Esophagus muscularis mucosa (tissue), 4 donors: ENCODE measurements around the gene NUDT1. TPM values are rescaled to one million over a fixed set of nuclear protein-coding genes. Genes with fewer than 3 reads are reported as not detected.
A peak's percentile ranks its signal among the peaks of the same experiment; 100 is the strongest.

Experiments
- DNase-seq: peaks from one replicate; pipeline ENCODE4 v3.0.0-alpha.2; 2017; ENCODE audit errors: extremely low spot score
- H3K27ac ChIP-seq, 4 donors: fragments of 200-600 bp; sonication (generic); replicated peaks in 1 of 4; 1 replicate in 3 of 4; 2 replicates in 1 of 4; pipeline ENCODE4 v1.5.1; 2016 to 2019; ENCODE audit warnings: mild to moderate bottlenecking in 1 of 4
- H3K27me3 ChIP-seq, 4 donors: fragments of 200-600 bp; sonication (generic); one replicate each; pipeline versions ENCODE4 v1.5.1 to v1.6.0; 2016 to 2019
- H3K36me3 ChIP-seq, 4 donors: fragments of 200-600 bp; sonication (generic); one replicate each; pipeline ENCODE4 v1.5.1; 2016 to 2019
- H3K4me1 ChIP-seq, 4 donors: fragments of 200-600 bp; sonication (generic); one replicate each; pipeline ENCODE4 v1.5.1; 2016 to 2019
- H3K4me3 ChIP-seq, 4 donors: fragments of 200-600 bp; sonication (generic); 1 replicate in 2 of 4; 2 replicates in 2 of 4; pipeline ENCODE4 v1.5.1; 2016 to 2019; ENCODE audit warnings: mild to moderate bottlenecking in 4 of 4, moderate library complexity in 1 of 4
- H3K9me3 ChIP-seq, 4 donors: fragments of 200-600 bp; sonication (generic); 1 replicate in 3 of 4; 2 replicates in 1 of 4; pipeline ENCODE4 v1.5.1; 2016 to 2019
- CTCF ChIP-seq, 3 experiments: fragments of 200-600 bp in 2 of 3; fragments of 450-650 bp in 1 of 3; sonication (generic) in 2 of 3; IDR thresholded peaks; one replicate each; pipeline ENCODE4 v1.5.1; 2017 to 2019; ENCODE audit warnings: antibody characterized with exemption in 3 of 3, mild to moderate bottlenecking in 2 of 3, moderate library complexity in 1 of 3
- EP300 ChIP-seq: sonication (generic); formaldehyde crosslinking; IDR thresholded peaks from one replicate; pipeline ENCODE4 v1.6.1; 2017; ENCODE audit warnings: antibody characterized with exemption
- POLR2A ChIP-seq: fragments of 450-650 bp; IDR thresholded peaks from one replicate; pipeline ENCODE4 v1.6.1; 2017; ENCODE audit warnings: antibody characterized with exemption, moderate library complexity, mild to moderate bottlenecking, low read depth
- POLR2AphosphoS5 ChIP-seq, 2 donors: sonication (generic); formaldehyde crosslinking; IDR thresholded peaks; one replicate each; pipeline ENCODE4 v1.6.1; 2017; ENCODE audit warnings: antibody characterized with exemption in 2 of 2
- WGBS: methylation state at CpG from one replicate; pipeline ENCODE4 v1.1.5; 2018; 5-methylcytosine and 5-hydroxymethylcytosine counted together
- intact Hi-C: fragments of 100-400 bp; cut with DNase I; formaldehyde crosslinking; loops from one replicate; pipeline ENCODE4 v1.15.1; 2023
- total RNA-seq, 4 donors: library from RNA; depleted of rRNA; stranded (reverse); fragments of >200 nt; gene quantifications; one replicate each; pipeline versions ENCODE4 v1.1.0 to v1.2.1, GENCODE V29; 2016

NUDT1 gene
- total RNA-seq, 4 donors from 2014 or later = 10.9 to 18.7 (median 18.0) TPM

GRCh38 chr7:2247141-2247995, 5.3 kb downstream of the NUDT1 start:
- Histone ChIP-seq H3K27ac (no peak overlapping the region), H3K9me3 (no peaks in the 10 kb centered on the region), H3K27me3 (no peaks in the 10 kb centered on the region), H3K4me3 (no peak overlapping the region), H3K4me1 (peaks cover 13 to 23% (median 17%) of the 10 kb centered on the region in 4 donors), H3K36me3 (peaks cover 0 to 11% (median 2%) of the 10 kb centered on the region in 4 donors)
- intact Hi-C loops = loop anchor here (5.0 kb wide), 1 partner anchor 105 kb away; the partner anchor contains the start of gene EIF3B
- no peak for TF ChIP-seq EP300
- peak; percentile 20 to 58 (median 42) for TF ChIP-seq CTCF (IDR thresholded peaks at IDR 0.05)
- TF ChIP-seq POLR2A = no peak
- TF ChIP-seq POLR2AphosphoS5 (IDR thresholded peaks at IDR 0.05) = no peak
- no peak for DNase-seq
- WGBS = 81% methylated on average over 29 of the region's 36 CpGs

GRCh38 chr7:2248984-2249694, 7.1 kb downstream of the NUDT1 start:
- peaks cover 6 to 15% (median 11%) of the 10 kb centered on the region in 4 donors for H3K4me1 ChIP-seq
- 30% methylated on average over 16 of the region's 24 CpGs for WGBS
- no peak for DNase-seq
- intact Hi-C loops = loop anchor here (5.0 kb wide), 1 partner anchor 103 kb away; the partner anchor contains the start of gene EIF3B
- no peaks in the 10 kb centered on the region for H3K9me3 ChIP-seq
- H3K27me3 ChIP-seq = no peaks in the 10 kb centered on the region
- TF ChIP-seq POLR2AphosphoS5 (IDR thresholded peaks at IDR 0.05) (peak in 1 of 2 donors; percentile 12), POLR2A (no peak)
- peak overlapping the region in 2 of 4 donors; percentile 34 to 62 for H3K27ac ChIP-seq
- H3K36me3 ChIP-seq = peaks cover 0 to 21% (median 5%) of the 10 kb centered on the region in 4 donors
- no peak overlapping the region for H3K4me3 ChIP-seq

- no peaks in the 10 kb centered on the region for H3K27me3 ChIP-seq
- H3K27ac ChIP-seq = peak overlapping the region in 1 of 4 donors; percentile 62
- TF ChIP-seq EP300 (no peak), CTCF (IDR thresholded peaks at IDR 0.05) (no peak), POLR2A (no peak), POLR2AphosphoS5 (IDR thresholded peaks at IDR 0.05) (no peak)
- no peaks in the 10 kb centered on the region for H3K9me3 ChIP-seq
- peaks cover 6 to 15% (median 11%) of the 10 kb centered on the region in 4 donors for H3K4me1 ChIP-seq
- H3K36me3 ChIP-seq = peaks cover 5 to 28% (median 12%) of the 10 kb centered on the region in 4 donors
- no peak overlapping the region for H3K4me3 ChIP-seq
- WGBS = 83% methylated on average over 27 of the region's 27 CpGs
- no peak for DNase-seq
- intact Hi-C loops = loop anchor here (5.0 kb wide), 1 partner anchor 102 kb away; the partner anchor contains the start of gene EIF3B
Measured at GRCh38 chr7:2249744-2250323, 7.8 kb downstream of the NUDT1 start.

- no peaks in the 10 kb centered on the region for H3K27me3 ChIP-seq
- DNase-seq = no peak
- no peak overlapping the region for H3K4me3 ChIP-seq
- H3K36me3 ChIP-seq = peaks cover 6 to 44% (median 27%) of the 10 kb centered on the region in 4 donors
- H3K4me1 ChIP-seq = peaks cover 6 to 15% (median 11%) of the 10 kb centered on the region in 4 donors
- no peak overlapping the region for H3K27ac ChIP-seq
- intact Hi-C loops = no loop called here
- H3K9me3 ChIP-seq = no peaks in the 10 kb centered on the region
- 62% methylated on average over 8 of the region's 10 CpGs for WGBS
- no peak for TF ChIP-seq CTCF (IDR thresholded peaks at IDR 0.05)
- no peak for TF ChIP-seq POLR2AphosphoS5 (IDR thresholded peaks at IDR 0.05)
- TF ChIP-seq EP300 = no peak
- no peak for TF ChIP-seq POLR2A
Measured at GRCh38 chr7:2251381-2251780, 9.4 kb downstream of the NUDT1 start.
